LNCaP clone FGC (cell line): Measurements from ENCODE around the gene TCF23.
"Not testable (repeated sequence)": the region's sequence is repeated elsewhere in the genome, so short reads cannot be mapped to it uniquely, and the experiment has no call there.

Source experiments
- DNase-seq: peaks from one replicate; pipeline ENCODE4 v3.0.0-alpha.2; 2011; ENCODE audit warnings: low read depth
- H3K4me3 ChIP-seq: 2 replicates; pipeline ENCODE4 v1.5.1; 2011; ENCODE audit warnings: mild to moderate bottlenecking, low read depth, low read length, control low read depth
- TF ChIP-seq, protein P1 (sequence below): IDR thresholded peaks from 2 replicates; pipeline ENCODE4 v1.5.1; 2012; ENCODE audit warnings: mild to moderate bottlenecking; ENCODE audit not compliant: control insufficient read depth, insufficient read depth; ENCODE audit errors: extremely low read depth

TCF23 gene

DNA sequence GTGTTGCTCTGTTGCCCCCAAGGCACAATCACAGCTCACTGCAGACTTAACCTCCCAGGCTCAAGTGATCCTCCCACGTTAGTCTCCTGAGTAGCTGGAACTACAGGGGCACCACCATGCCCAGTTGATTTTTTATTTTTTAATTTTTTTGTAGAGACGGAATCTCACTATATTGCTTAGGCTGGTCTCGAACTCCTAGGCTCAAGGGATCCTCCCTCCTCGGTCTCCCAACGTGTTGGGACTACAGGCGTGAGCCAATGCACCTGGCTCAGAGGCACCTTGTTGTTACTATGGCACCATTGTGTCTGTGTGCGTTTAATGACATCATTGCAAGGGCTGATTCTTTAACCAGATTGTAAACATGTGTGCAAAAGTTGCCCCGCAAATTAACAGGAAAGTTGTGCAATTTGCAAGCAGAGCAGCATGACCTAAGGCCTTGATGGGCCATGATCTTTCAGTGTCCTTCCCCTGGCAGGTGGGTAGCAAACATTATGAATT is 22.6 kb downstream of the TCF23 start:
- no peak overlapping the region for H3K4me3 ChIP-seq
- no peak for DNase-seq
- TF ChIP-seq, protein P1, sequence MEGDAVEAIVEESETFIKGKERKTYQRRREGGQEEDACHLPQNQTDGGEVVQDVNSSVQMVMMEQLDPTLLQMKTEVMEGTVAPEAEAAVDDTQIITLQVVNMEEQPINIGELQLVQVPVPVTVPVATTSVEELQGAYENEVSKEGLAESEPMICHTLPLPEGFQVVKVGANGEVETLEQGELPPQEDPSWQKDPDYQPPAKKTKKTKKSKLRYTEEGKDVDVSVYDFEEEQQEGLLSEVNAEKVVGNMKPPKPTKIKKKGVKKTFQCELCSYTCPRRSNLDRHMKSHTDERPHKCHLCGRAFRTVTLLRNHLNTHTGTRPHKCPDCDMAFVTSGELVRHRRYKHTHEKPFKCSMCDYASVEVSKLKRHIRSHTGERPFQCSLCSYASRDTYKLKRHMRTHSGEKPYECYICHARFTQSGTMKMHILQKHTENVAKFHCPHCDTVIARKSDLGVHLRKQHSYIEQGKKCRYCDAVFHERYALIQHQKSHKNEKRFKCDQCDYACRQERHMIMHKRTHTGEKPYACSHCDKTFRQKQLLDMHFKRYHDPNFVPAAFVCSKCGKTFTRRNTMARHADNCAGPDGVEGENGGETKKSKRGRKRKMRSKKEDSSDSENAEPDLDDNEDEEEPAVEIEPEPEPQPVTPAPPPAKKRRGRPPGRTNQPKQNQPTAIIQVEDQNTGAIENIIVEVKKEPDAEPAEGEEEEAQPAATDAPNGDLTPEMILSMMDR, result no peak

DNA sequence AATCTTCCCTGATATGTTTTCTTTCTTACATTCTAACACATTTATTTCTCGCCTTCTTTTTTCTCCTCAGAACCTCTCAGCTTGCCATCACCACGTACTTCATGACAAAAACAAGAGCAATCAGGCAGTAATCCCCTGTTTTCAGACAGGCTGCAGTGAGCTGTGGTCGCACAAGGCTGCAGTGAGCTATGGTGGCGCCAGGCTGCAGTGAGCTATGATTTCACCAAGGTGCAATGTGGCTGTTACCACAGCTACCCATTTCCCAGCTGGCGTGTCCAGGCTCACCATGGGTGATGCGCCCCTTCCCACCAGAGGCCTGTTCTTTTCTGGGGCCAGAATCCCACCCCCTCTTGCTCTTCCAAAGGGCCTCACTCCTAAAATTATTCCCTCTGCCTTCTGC is 25.8 kb downstream of the TCF23 start:
- TF ChIP-seq, protein P1, result no peak
- DNase-seq, result no peak
- no peak overlapping the region for H3K4me3 ChIP-seq

DNA sequence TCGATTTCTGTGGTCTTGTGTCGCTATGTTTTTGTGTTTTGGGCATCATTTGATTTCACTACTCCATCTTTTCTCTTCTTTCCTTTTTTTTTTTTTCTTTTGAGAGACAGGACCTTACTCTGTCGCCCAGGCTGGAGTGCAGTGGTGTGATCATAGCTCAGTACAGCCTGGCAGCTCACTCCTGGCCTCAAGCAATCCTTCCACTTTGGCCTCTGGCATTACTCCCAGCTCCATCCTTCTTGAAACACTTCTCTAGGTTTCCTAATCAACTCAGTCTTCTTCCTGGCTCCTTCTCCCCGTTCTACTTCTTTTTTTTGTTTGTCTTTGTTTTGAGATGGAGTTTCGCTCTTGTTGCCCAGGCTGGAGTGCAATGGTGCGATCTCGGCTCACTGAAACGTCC is 26.5 kb downstream of the TCF23 start:
- TF ChIP-seq, protein P1, result no peak
- H3K4me3 ChIP-seq, result no peak overlapping the region
- no peak for DNase-seq

DNA sequence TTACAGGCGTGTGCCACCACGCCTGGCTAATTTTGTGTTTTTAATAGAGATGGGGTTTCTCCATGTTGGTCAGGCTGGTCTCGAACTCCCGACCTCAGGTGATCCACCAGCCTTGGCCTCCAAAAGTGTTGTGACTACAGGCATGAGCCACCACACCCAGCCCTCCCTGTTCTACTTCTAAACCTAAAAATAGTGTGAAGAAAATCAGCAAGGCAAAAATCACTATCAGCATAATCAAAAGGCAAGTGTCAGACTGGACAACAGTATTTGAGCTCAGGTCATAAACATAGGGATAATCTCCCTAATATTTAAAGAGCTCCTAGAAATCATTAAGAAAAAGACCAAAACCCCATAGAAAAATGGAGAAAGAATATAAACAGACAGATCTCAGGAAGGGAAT is 27.0 kb downstream of the TCF23 start:
- DNase-seq, H3K4me3 ChIP-seq: not testable (repeated sequence)

DNA sequence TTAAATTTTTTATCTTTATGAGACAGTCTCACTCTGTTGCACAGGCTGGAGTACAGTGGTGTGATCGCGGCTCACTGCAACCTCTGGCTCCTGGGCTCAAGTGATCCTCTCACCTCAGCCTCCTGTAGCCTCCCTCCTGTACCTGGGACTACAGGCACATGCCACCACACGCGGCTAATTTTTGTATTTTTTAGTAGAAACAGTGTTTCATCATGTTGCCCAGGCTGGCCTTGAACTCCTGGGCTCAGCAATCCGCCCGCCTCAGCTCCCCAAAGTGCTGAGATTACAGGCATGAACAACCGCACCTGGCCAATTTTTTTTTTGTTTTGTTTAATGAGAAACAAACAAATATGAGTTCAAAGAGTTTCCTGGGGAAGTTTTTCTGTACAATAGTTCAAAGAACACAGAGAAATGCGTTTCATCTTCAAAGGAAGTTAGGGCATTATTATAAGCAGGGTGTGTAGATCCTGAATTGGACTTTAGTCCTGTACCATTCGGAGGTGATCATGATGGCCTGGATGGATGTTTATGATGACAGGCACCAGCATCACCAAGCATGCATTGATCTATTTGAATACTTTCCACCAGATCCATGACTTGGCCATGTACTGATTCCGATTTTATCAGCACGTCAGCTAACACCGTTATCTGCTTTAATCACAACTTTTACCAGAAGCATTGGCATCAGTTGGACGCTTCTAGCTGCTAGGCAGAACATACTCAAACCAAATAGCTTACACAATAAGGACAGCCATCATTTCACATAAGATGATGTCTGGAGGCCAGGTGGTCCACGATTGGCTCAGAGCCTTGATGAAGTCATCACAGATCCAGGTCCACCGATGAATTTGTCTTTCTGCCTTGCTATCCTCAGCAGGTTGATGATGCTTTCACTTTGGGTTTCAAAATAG is 28.9 kb downstream of the TCF23 start:
- TF ChIP-seq, protein P1, result no peak
- no peak for DNase-seq
- no peak overlapping the region for H3K4me3 ChIP-seq

DNA sequence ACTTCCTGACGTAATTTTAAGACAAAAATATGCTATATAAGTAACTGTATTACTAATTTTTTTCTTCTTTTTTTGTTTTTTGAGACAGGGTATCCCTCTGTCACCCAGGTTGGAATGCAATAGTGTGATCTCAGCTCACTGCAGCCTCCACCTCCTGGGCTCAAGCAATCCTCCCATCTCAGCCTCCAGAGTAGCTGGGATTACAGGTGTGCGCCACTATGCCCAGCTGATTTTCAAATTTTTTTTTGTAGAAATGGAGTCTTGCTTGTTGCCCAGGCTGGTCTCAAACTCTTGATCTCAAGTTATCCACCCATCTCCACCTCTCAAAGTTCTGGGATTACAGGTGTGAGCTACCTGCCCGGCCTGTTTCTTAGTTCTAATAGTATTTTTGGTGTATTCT is 29.7 kb downstream of the TCF23 start:
- H3K4me3 ChIP-seq, result no peak overlapping the region
- TF ChIP-seq, protein P1, result no peak
- DNase-seq, result no peak

DNA sequence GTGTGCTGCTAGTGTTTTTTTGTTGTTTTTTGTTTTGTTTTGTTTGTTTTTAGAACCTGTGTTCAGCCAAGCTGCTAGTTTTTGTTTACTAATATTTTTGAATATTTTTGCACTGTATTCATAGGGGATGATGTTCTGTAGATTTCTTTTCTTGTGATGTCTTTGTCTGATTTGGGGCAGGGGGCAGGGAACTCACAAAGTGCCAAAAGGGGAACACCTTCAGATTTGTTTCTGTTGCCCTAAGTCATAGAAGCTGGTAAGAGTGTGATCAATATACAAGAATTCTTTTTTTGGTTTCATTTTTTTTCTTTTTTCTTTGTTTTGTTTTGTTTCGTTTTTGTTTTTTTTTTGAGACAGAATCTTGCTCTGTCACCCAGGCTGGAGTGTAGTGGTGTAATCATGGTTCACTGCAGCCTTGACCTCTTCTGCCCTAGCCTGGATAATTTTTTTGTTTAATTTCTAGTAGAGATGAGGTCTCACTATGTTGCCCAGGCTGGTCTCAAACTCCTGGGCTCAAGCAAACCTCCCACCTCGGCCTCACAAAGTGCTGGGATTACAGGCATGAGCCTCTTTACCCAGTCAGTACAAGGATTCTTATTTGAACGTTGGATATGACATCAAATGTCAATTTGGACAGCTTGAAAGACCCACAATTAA is 30.7 kb downstream of the TCF23 start:
- DNase-seq, result no peak
- TF ChIP-seq, protein P1, result no peak
- no peak overlapping the region for H3K4me3 ChIP-seq
